C4-2B (cell line): ENCODE data around the gene PAM.

Experiments used
- ZFX ChIP-seq: fragments of 450-650 bp; IDR thresholded peaks from 2 replicates; pipeline ENCODE4 v1.6.1; 2017
- TF ChIP-seq, protein P1 (sequence below): fragments of 450-650 bp; conservative IDR thresholded peaks from 2 replicates; pipeline ENCODE4 v1.5.1; 2017; ENCODE audit warnings: mild to moderate bottlenecking

DNA sequence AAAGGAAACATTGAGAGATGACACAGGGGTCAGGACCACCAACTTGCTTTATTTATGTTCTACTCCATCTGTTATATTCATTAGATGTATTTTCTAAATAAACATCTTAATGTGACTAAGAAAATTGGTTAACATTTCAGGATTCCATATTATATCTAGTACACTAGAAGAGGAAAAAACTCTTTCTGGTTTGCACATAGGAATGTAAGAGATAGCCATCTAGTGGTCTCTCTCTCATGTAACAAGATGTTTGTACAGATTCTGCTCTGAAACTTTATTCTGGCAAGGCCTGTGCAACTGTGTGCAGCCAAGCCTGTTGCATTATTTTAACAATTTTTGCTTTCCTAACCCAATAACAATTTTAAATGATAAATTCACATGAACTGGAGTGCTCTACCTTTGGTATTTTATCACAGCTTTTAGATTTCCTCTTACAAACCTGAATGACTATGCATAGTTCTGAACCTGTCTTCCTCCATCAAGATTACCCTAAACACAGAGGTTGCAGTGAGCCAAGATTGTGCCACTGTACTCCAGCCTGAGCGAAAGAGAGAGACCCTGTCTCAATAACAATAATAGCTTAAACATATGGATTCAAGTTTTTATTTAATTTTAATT lies 216.7 kb downstream of the PAM start:
- TF ChIP-seq, protein P1, sequence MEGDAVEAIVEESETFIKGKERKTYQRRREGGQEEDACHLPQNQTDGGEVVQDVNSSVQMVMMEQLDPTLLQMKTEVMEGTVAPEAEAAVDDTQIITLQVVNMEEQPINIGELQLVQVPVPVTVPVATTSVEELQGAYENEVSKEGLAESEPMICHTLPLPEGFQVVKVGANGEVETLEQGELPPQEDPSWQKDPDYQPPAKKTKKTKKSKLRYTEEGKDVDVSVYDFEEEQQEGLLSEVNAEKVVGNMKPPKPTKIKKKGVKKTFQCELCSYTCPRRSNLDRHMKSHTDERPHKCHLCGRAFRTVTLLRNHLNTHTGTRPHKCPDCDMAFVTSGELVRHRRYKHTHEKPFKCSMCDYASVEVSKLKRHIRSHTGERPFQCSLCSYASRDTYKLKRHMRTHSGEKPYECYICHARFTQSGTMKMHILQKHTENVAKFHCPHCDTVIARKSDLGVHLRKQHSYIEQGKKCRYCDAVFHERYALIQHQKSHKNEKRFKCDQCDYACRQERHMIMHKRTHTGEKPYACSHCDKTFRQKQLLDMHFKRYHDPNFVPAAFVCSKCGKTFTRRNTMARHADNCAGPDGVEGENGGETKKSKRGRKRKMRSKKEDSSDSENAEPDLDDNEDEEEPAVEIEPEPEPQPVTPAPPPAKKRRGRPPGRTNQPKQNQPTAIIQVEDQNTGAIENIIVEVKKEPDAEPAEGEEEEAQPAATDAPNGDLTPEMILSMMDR: peak; percentile 54
- TF ChIP-seq ZFX: no peak
